Spleen (tissue), 11 donors: ENCODE results near the gene MYO7A. TPM values are rescaled to one million over a fixed set of nuclear protein-coding genes. Genes with fewer than 3 reads are reported as not detected.

Source experiments
- DNase-seq: peaks from one replicate; pipeline ENCODE4 v3.0.0-alpha.2; 2020
- H3K27ac ChIP-seq, 8 donors: fragments of 200-600 bp; sonication (generic) in 7 of 8; 1 replicate in 4 of 8; 2 replicates in 4 of 8; pipeline versions ENCODE4 v1.5.0 to v1.8.0; 2016 to 2021; ENCODE audit warnings: inconsistent platforms in 4 of 8, mild to moderate bottlenecking in 4 of 8, moderate library complexity in 1 of 8
- H3K27me3 ChIP-seq, 7 donors: fragments of 200-600 bp; sonication (generic) in 6 of 7; replicated peaks in 1 of 7; 1 replicate in 4 of 7; 2 replicates in 3 of 7; pipeline versions ENCODE4 v1.5.0 to v1.8.0; 2016 to 2021; ENCODE audit warnings: inconsistent platforms in 3 of 7, mild to moderate bottlenecking in 1 of 7
- H3K36me3 ChIP-seq, 6 donors: fragments of 200-600 bp; sonication (generic) in 5 of 6; 1 replicate in 4 of 6; 2 replicates in 2 of 6; pipeline versions ENCODE4 v1.5.0 to v1.8.0; 2016 to 2021; ENCODE audit warnings: inconsistent platforms in 2 of 6
- H3K4me1 ChIP-seq, 6 donors: fragments of 200-600 bp; sonication (generic) in 5 of 6; 1 replicate in 3 of 6; 2 replicates in 3 of 6; pipeline versions ENCODE4 v1.5.0 to v1.8.0; 2016 to 2021; ENCODE audit warnings: inconsistent platforms in 3 of 6
- H3K4me3 ChIP-seq, 8 donors: fragments of 200-600 bp; sonication (generic) in 7 of 8; 1 replicate in 4 of 8; 2 replicates in 4 of 8; pipeline versions ENCODE4 v1.5.0 to v1.8.0; 2016 to 2021; ENCODE audit warnings: inconsistent platforms in 4 of 8, mild to moderate bottlenecking in 4 of 8, moderate library complexity in 2 of 8
- H3K9me3 ChIP-seq, 8 donors: fragments of 200-600 bp; sonication (generic) in 7 of 8; 1 replicate in 4 of 8; 2 replicates in 4 of 8; pipeline versions ENCODE4 v1.5.0 to v1.8.0; 2016 to 2021; ENCODE audit warnings: inconsistent platforms in 4 of 8
- POLR2A ChIP-seq, 3 donors: fragments of 450-650 bp; IDR thresholded peaks; one replicate each; pipeline ENCODE4 v1.5.1; 2017; ENCODE audit warnings: antibody characterized with exemption in 3 of 3, mild to moderate bottlenecking in 1 of 3
- POLR2AphosphoS5 ChIP-seq, 3 donors: sonication (generic); formaldehyde crosslinking; IDR thresholded peaks; one replicate each; pipeline ENCODE4 v1.5.1; 2017; ENCODE audit warnings: antibody characterized with exemption in 3 of 3
- WGBS, 5 donors: extraction: QIAGEN DNeasy Blood & Tissue Kit in 3 of 5; methylation state at CpG; one replicate each; pipeline versions ENCODE4 v1.1.5 to v1.1.7; 2013 to 2018; 5-methylcytosine and 5-hydroxymethylcytosine counted together
- intact Hi-C: fragments of 100-400 bp; cut with DNase I; formaldehyde crosslinking; loops from one replicate; pipeline ENCODE4 v1.15.0; 2023; ENCODE audit warnings: low total_unique reads
- polyA plus RNA-seq, 3 donors: library from polyadenylated mRNA; stranded (reverse); fragments of 200-250 nt; gene quantifications; one replicate each; pipeline ENCODE4 v1.2.1, GENCODE V29; 2013
- total RNA-seq, 7 donors: library from RNA; depleted of rRNA in 3 of 7; stranded (reverse); fragments of >200 nt in 3 of 7; fragmentation: NEBNext Ultra II Directional in 4 of 7; extraction: Animal tissue kit (Norgen Biotek cat#: 25700) in 4 of 7; gene quantifications; one replicate each; pipeline versions ENCODE4 v1.1.0 to v1.2.1, GENCODE V29; 2016 to 2021
- TF ChIP-seq, protein P1 (sequence below), 11 experiments: fragments of 200-600 bp in 7 of 11; fragments of 450-650 bp in 4 of 11; sonication (generic) in 4 of 11; IDR thresholded peaks in 8 of 11; conservative IDR thresholded peaks in 3 of 11; 1 replicate in 7 of 11; 2 replicates in 4 of 11; pipeline versions ENCODE4 v1.4.0 to v1.8.0; 2016 to 2021; ENCODE audit warnings: antibody characterized with exemption in 11 of 11, inconsistent platforms in 4 of 11, mild to moderate bottlenecking in 1 of 11
- donor health status: healthy with polysubstance abuse.
- donor health status: DM: no; HTN: no; CAD: no; lungs with moderate emphysema.
- donor health status: DM: no; HTN: no; CAD: no.
- donor health status: Bipolar disorder and iron deficiency.
- donor health status: healthy.
- donor health status: DM: no; HTN: no; CAD: no.
- donor health status: DM: yes; HTN: yes; CAD: no.

The MYO7A gene
- total and polyA plus RNA-seq, 10 donors: 3.5 to 147 (median 33.0) TPM

DNA sequence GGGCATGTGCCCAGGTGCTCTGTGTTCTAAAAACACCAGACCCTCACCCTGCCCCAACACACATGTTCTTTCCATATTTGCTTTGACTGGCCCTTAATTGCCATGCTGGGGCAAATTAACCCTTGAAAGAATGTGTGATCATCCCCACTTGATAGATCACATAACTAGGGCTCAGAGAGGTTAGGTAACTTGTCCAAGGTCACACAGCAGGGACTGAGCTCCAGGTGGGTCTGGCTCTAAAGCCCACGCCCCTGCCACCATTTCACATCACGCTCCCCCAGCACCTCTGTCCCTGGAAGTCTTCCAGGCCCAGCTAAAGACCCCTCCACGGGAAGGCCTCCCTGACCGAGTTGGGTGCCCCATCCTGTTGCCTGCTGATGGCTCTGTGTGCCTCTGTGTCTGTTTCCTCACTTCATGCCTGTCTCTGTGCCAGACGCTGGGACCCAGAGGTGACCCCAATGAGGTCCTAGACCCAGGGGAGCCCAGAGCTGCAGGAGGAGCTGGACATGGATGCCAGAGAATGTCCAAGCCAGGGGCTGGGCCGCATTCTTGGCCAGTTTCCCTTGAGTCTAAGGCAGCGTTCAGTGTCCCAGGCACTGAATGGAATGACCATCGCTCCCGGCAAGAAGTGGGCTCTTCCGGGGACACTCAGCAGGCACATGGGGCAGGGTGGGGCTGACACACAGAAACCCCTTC, 79.7 kb downstream of the MYO7A start:
- Histone ChIP-seq H3K9me3 (no peaks in the 10 kb centered on the region), H3K4me3 (no peak overlapping the region), H3K27me3 (no peaks in the 10 kb centered on the region), H3K36me3 (peaks cover 0 to 75% (median 2%) of the 10 kb centered on the region in 6 donors), H3K4me1 (peaks cover 0 to 4% (median 0%) of the 10 kb centered on the region in 6 donors), H3K27ac (no peak overlapping the region)
- DNase-seq: peak; percentile 59
- WGBS, 5 donors: 70 to 81% (median 79%) methylated on average over 7 to 10 of the region's 10 CpGs
- intact Hi-C loops: no loop called here
- TF ChIP-seq POLR2AphosphoS5 (IDR thresholded peaks at IDR 0.05) (no peak), POLR2A (IDR thresholded peaks at IDR 0.05) (no peak)
- TF ChIP-seq, protein P1, sequence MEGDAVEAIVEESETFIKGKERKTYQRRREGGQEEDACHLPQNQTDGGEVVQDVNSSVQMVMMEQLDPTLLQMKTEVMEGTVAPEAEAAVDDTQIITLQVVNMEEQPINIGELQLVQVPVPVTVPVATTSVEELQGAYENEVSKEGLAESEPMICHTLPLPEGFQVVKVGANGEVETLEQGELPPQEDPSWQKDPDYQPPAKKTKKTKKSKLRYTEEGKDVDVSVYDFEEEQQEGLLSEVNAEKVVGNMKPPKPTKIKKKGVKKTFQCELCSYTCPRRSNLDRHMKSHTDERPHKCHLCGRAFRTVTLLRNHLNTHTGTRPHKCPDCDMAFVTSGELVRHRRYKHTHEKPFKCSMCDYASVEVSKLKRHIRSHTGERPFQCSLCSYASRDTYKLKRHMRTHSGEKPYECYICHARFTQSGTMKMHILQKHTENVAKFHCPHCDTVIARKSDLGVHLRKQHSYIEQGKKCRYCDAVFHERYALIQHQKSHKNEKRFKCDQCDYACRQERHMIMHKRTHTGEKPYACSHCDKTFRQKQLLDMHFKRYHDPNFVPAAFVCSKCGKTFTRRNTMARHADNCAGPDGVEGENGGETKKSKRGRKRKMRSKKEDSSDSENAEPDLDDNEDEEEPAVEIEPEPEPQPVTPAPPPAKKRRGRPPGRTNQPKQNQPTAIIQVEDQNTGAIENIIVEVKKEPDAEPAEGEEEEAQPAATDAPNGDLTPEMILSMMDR (IDR thresholded peaks at IDR 0.05 in 8 of 11, conservative IDR thresholded peaks at IDR 0.05 in 3 of 11): no peak

- peak; percentile 58 for DNase-seq
- intact Hi-C loops: no loop called here
- TF ChIP-seq, protein P1 (IDR thresholded peaks at IDR 0.05 in 8 of 11, conservative IDR thresholded peaks at IDR 0.05 in 3 of 11): no peak
- no peak for TF ChIP-seq POLR2A (IDR thresholded peaks at IDR 0.05)
- TF ChIP-seq POLR2AphosphoS5 (IDR thresholded peaks at IDR 0.05): no peak
These were observed 80.5 kb downstream of the MYO7A start for GRCh38 chr11:77208535-77208934.

GRCh38 chr11:77209663-77210062, 81.6 kb downstream of the MYO7A start:
- 67 to 98% (median 83%) methylated on average over 4 of the region's 4 CpGs for WGBS, 5 donors
- no peak overlapping the region for H3K4me3 ChIP-seq
- H3K36me3 ChIP-seq: peaks cover 0 to 76% (median 8%) of the 10 kb centered on the region in 6 donors
- intact Hi-C loops: no loop called here
- no peaks in the 10 kb centered on the region for H3K9me3 ChIP-seq
- no peak for DNase-seq
- H3K27me3 ChIP-seq: no peaks in the 10 kb centered on the region
- H3K27ac ChIP-seq: no peak overlapping the region
- H3K4me1 ChIP-seq: peaks cover 0 to 4% (median 0%) of the 10 kb centered on the region in 6 donors
- TF ChIP-seq POLR2A (IDR thresholded peaks at IDR 0.05) (no peak), POLR2AphosphoS5 (IDR thresholded peaks at IDR 0.05) (no peak)
- TF ChIP-seq, protein P1 (IDR thresholded peaks at IDR 0.05 in 8 of 11, conservative IDR thresholded peaks at IDR 0.05 in 3 of 11): no peak

More at GRCh38 chr11:77208535-77208934, 80.5 kb downstream of the MYO7A start:
- H3K4me1 ChIP-seq: peaks cover 0 to 4% (median 0%) of the 10 kb centered on the region in 6 donors
- no peaks in the 10 kb centered on the region for H3K9me3 ChIP-seq
- no peak overlapping the region for H3K4me3 ChIP-seq
- 68 to 96% (median 91%) methylated on average over 3 to 11 of the region's 11 CpGs for WGBS, 5 donors
- peaks cover 0 to 77% (median 5%) of the 10 kb centered on the region in 6 donors for H3K36me3 ChIP-seq
- H3K27ac ChIP-seq: no peak overlapping the region
- no peaks in the 10 kb centered on the region for H3K27me3 ChIP-seq

DNA sequence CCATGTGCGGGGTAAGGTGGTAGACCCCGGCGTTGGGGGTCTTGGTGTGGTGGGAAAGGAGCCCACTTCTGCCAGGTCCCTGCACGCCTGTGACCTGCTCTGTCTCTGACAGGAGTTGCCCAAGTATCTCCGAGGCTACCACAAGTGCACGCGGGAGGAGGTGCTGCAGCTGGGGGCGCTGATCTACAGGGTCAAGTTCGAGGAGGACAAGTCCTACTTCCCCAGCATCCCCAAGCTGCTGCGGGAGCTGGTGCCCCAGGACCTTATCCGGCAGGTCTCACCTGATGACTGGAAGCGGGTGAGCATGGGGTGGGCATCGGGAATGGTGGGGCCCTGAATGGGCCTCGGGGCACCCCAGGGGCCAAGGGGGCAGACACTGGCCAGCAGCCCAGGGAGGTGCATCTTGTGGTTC, 83.0 kb downstream of the MYO7A start:
- TF ChIP-seq, protein P1 (IDR thresholded peaks at IDR 0.05 in 8 of 11, conservative IDR thresholded peaks at IDR 0.05 in 3 of 11): no peak
- TF ChIP-seq POLR2A (IDR thresholded peaks at IDR 0.05): no peak
- no peak for TF ChIP-seq POLR2AphosphoS5 (IDR thresholded peaks at IDR 0.05)
- Histone ChIP-seq H3K4me3 (no peak overlapping the region), H3K27me3 (no peaks in the 10 kb centered on the region), H3K9me3 (no peaks in the 10 kb centered on the region), H3K27ac (no peak overlapping the region), H3K36me3 (peaks cover 0 to 76% (median 8%) of the 10 kb centered on the region in 6 donors), H3K4me1 (peaks cover 0 to 4% (median 0%) of the 10 kb centered on the region in 6 donors)
- intact Hi-C loops: no loop called here
- peak; percentile 73 for DNase-seq
- WGBS, 5 donors: 87 to 98% (median 94%) methylated on average over 9 to 14 of the region's 14 CpGs
